H1 (cell line): ENCODE measurements around the gene SERPINA1. TPM values are rescaled to one million over a fixed set of nuclear protein-coding genes. Genes with fewer than 3 reads are reported as not detected.

Source experiments
- BACH1 ChIP-seq: IDR thresholded peaks from 2 replicates; pipeline ENCODE4 v1.6.1; 2012; ENCODE audit warnings: low read length, improper control_type of control experiment
- CREB1 ChIP-seq: IDR thresholded peaks from 2 replicates; pipeline ENCODE4 v1.6.1; 2012; ENCODE audit warnings: inconsistent platforms
- JUN ChIP-seq: IDR thresholded peaks from 2 replicates; pipeline ENCODE4 v1.6.1; 2011; ENCODE audit warnings: low read depth, mild to moderate bottlenecking, improper control_type of control experiment, low read length
- KDM5A ChIP-seq: fragments of 200-600 bp; IDR thresholded peaks from 2 replicates; pipeline ENCODE4 v1.7.1; 2012; ENCODE audit warnings: mild to moderate bottlenecking, low read length, inconsistent platforms, mixed read lengths
- MAX ChIP-seq: IDR thresholded peaks from 2 replicates; pipeline ENCODE4 v1.6.1; 2012; ENCODE audit warnings: inconsistent platforms
- NRF1 ChIP-seq: IDR thresholded peaks from 2 replicates; pipeline ENCODE4 v1.6.1; 2011; ENCODE audit warnings: mild to moderate bottlenecking, low read depth, low read length, improper control_type of control experiment
- POU5F1 ChIP-seq: IDR thresholded peaks from 2 replicates; pipeline ENCODE4 v1.6.1; 2011; ENCODE audit warnings: low read depth, mild to moderate bottlenecking, low read length, moderate library complexity
- RFX5 ChIP-seq: IDR thresholded peaks from 2 replicates; pipeline ENCODE4 v1.6.1; 2011; ENCODE audit warnings: low read depth, low read length, improper control_type of control experiment, borderline replicate concordance
- SIRT6 ChIP-seq: IDR thresholded peaks from one replicate; pipeline ENCODE4 v1.7.1; 2012; ENCODE audit warnings: low read length, inconsistent platforms
- SP2 ChIP-seq: IDR thresholded peaks from 2 replicates; pipeline ENCODE4 v1.6.1; 2012; ENCODE audit warnings: mild to moderate bottlenecking, low read length, inconsistent platforms
- TAF1 ChIP-seq: IDR thresholded peaks from 2 replicates; pipeline ENCODE4 v1.6.1; 2011; ENCODE audit warnings: mild to moderate bottlenecking, low read depth, low read length
- YY1 ChIP-seq: IDR thresholded peaks from 2 replicates; pipeline ENCODE4 v1.6.1; 2011; ENCODE audit warnings: low read depth, mild to moderate bottlenecking, low read length
- polyA plus RNA-seq, 7 experiments: library from polyadenylated mRNA; depleted of rRNA in 3 of 7; stranded (reverse) in 5 of 7; unstranded in 2 of 7; fragments of >200 nt in 5 of 7; fragments of 200-250 nt in 2 of 7; gene quantifications; 1 replicate in 5 of 7; 2 replicates in 1 of 7; 4 replicates in 1 of 7; pipeline versions ENCODE4 v1.2.1 to v1.2.3, GENCODE V29; 2011 to 2013; ENCODE audit warnings: missing spikeins in 2 of 7, mixed read lengths in 2 of 7
- total RNA-seq: library from RNA; stranded (reverse); fragmentation: NEBNext Ultra II Directional; extraction: Animal tissue kit (Norgen Biotek cat#: 25700); gene quantifications from 2 replicates; pipeline ENCODE4 v1.2.1, GENCODE V29; 2021

The SERPINA1 gene
- total and polyA plus RNA-seq, 2 of the 8 experiments (the other 6 are each of a cell fraction or from before 2014, with no cell fraction given): 0.08 TPM; not detected in 1

DNA sequence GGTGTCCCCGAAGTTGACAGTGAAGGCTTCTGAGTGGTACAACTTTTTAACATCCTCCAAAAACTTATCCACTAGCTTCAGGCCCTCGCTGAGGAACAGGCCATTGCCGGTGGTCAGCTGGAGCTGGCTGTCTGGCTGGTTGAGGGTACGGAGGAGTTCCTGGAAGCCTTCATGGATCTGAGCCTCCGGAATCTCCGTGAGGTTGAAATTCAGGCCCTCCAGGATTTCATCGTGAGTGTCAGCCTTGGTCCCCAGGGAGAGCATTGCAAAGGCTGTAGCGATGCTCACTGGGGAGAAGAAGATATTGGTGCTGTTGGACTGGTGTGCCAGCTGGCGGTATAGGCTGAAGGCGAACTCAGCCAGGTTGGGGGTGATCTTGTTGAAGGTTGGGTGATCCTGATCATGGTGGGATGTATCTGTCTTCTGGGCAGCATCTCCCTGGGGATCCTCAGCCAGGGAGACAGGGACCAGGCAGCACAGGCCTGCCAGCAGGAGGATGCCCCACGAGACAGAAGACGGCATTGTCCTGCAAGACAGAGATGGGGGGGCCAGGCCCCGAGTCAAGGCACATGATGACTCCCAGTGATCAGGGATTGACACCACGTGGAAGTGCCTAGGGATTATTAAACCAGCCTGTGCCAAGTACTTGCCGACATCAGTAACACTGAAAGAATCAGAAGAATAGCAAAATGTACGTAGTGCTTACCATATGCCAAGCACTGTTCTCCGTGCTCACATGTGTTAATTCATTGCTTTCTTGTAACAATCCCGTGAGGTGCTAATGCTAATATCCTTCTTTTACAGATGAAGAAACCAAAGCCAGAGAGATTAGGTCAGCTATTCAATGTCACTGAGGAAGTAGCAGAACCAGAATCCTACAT is 5.4 kb downstream of the SERPINA1 start (continued):
- TF ChIP-seq YY1 (no peak), MAX (no peak), JUN (no peak), KDM5A (no peak), SIRT6 (no peak), TAF1 (no peak), NRF1 (no peak), POU5F1 (no peak), BACH1 (no peak), RFX5 (no peak), SP2 (no peak), CREB1 (no peak)
